ENCODE data around the gene OR51L1.
"Not testable (repeated sequence)": the region's sequence is repeated elsewhere in the genome, so short reads cannot be mapped to it uniquely, and the experiment has no call there.

OR51L1 gene

GRCh38 chr11:4994551-4994950, at the start of gene OR51L1:
OR51L1 (plus strand) TSS chr11:4994851; CDS start chr11:4998983, 4,132 bp downstream.
- DNase-seq (ENCODE audit: insufficient read length, low spot score) (no peak), FAIRE-seq (no peak)

GRCh38 chr11:4947505-4947904, 47.1 kb upstream of the OR51L1 start, which contains the start of gene OR51A4:
OR51A4 (minus strand) TSS chr11:4947605; CDS start chr11:4947100, 505 bp downstream.
- FAIRE-seq, result no peak

GRCh38 chr11:4955613-4956012, 39.0 kb upstream of the OR51L1 start, which contains the start of gene OR51A2:
OR51A2 (minus strand) TSS chr11:4955713; CDS start chr11:4955713, 0 bp downstream.
- FAIRE-seq; DNase-seq (ENCODE audit: insufficient read length, low spot score): not testable (repeated sequence)

More at GRCh38 chr11:4947505-4947904, 47.1 kb upstream of the OR51L1 start, which contains the start of gene OR51A4:
- DNase-seq (ENCODE audit: insufficient read length, low spot score), result no peak

- FAIRE-seq, result no peak
- no peak for DNase-seq (ENCODE audit: insufficient read length, low spot score)
These were observed 37.3 kb upstream of the OR51L1 start for GRCh38 chr11:4957396-4957795.

GRCh38 chr11:4960877-4961276, 33.8 kb upstream of the OR51L1 start:
- DNase-seq (ENCODE audit: insufficient read length, low spot score) (no peak), FAIRE-seq (no peak)

GRCh38 chr11:4962816-4963215, 31.8 kb upstream of the OR51L1 start:
- FAIRE-seq, result no peak
- no peak for DNase-seq (ENCODE audit: insufficient read length, low spot score)

- no peak for FAIRE-seq
- DNase-seq (ENCODE audit: insufficient read length, low spot score), result no peak
These were observed 19.2 kb upstream of the OR51L1 start for GRCh38 chr11:4975436-4975835.

GRCh38 chr11:4979036-4979435, 15.6 kb upstream of the OR51L1 start:
- FAIRE-seq (no peak), DNase-seq (ENCODE audit: insufficient read length, low spot score) (no peak)

GRCh38 chr11:4982678-4983077, 12.0 kb upstream of the OR51L1 start:
- DNase-seq (ENCODE audit: insufficient read length, low spot score) (no peak), FAIRE-seq (no peak)

GRCh38 chr11:4983841-4984240, 10.8 kb upstream of the OR51L1 start:
- DNase-seq (ENCODE audit: insufficient read length, low spot score) (no peak), FAIRE-seq (no peak)

- DNase-seq (ENCODE audit: insufficient read length, low spot score) (no peak), FAIRE-seq (no peak)
These were observed 3.6 kb upstream of the OR51L1 start for GRCh38 chr11:4991060-4991459.

- peak; percentile 47 for FAIRE-seq
- DNase-seq (ENCODE audit: insufficient read length, low spot score), result no peak
These were observed 10.0 kb downstream of the OR51L1 start for GRCh38 chr11:5004424-5005274.

- DNase-seq (ENCODE audit: insufficient read length, low spot score) (no peak), FAIRE-seq (no peak)
These were observed 12.9 kb downstream of the OR51L1 start for GRCh38 chr11:5007561-5007960.

- no peak for DNase-seq (ENCODE audit: insufficient read length, low spot score)
- no peak for FAIRE-seq
These were observed 16.6 kb downstream of the OR51L1 start for GRCh38 chr11:5011254-5011653.

- DNase-seq (ENCODE audit: insufficient read length, low spot score), result no peak
- FAIRE-seq, result no peak
These were observed 18.4 kb downstream of the OR51L1 start for GRCh38 chr11:5013012-5013411.

- no peak for FAIRE-seq
- no peak for DNase-seq (ENCODE audit: insufficient read length, low spot score)
These were observed 27.3 kb downstream of the OR51L1 start for GRCh38 chr11:5021996-5022395.

- no peak for FAIRE-seq
These were observed 42.0 kb downstream of the OR51L1 start for GRCh38 chr11:5036669-5037068.

GRCh38 chr11:5037926-5038325, 43.3 kb downstream of the OR51L1 start:
- no peak for FAIRE-seq
- no peak for DNase-seq (ENCODE audit: insufficient read length, low spot score)

More at GRCh38 chr11:5036669-5037068, 42.0 kb downstream of the OR51L1 start:
- DNase-seq (ENCODE audit: insufficient read length, low spot score), result no peak

- FAIRE-seq, result no peak
- no peak for DNase-seq (ENCODE audit: insufficient read length, low spot score)
These were observed 43.7 kb downstream of the OR51L1 start for GRCh38 chr11:5038341-5038740.

GRCh38 chr11:5040876-5041275, 46.2 kb downstream of the OR51L1 start:
- no peak for FAIRE-seq
- DNase-seq (ENCODE audit: insufficient read length, low spot score), result no peak

GRCh38 chr11:5042091-5042490, 47.4 kb downstream of the OR51L1 start:
- FAIRE-seq (no peak), DNase-seq (ENCODE audit: insufficient read length, low spot score) (no peak)

GRCh38 chr11:5043380-5043779, 48.7 kb downstream of the OR51L1 start:
- no peak for FAIRE-seq
- no peak for DNase-seq (ENCODE audit: insufficient read length, low spot score)

All from GM19239 (cell line).